Ascending aorta (tissue), 2 donors: ENCODE results near the gene MCF2L. TPM values are rescaled to one million over a fixed set of nuclear protein-coding genes. Genes with fewer than 3 reads are reported as not detected.

Experiments
- DNase-seq, 2 donors: peaks; one replicate each; pipeline ENCODE4 v3.0.0-alpha.2; 2019; ENCODE audit warnings: low spot score in 2 of 2
- H3K27ac ChIP-seq, 2 donors: fragments of 200-600 bp; sonication (generic); one replicate each; pipeline ENCODE4 v1.5.1; 2016 to 2017; ENCODE audit warnings: mild to moderate bottlenecking in 1 of 2
- H3K27me3 ChIP-seq: fragments of 200-600 bp; sonication (generic); one replicate; pipeline ENCODE4 v1.5.1; 2017
- H3K36me3 ChIP-seq, 2 donors: fragments of 200-600 bp; sonication (generic); one replicate each; pipeline ENCODE4 v1.5.1; 2016
- H3K4me1 ChIP-seq, 2 donors: fragments of 200-600 bp; sonication (generic); one replicate each; pipeline ENCODE4 v1.5.1; 2016 to 2017; ENCODE audit warnings: mild to moderate bottlenecking in 1 of 2
- H3K4me3 ChIP-seq, 2 donors: fragments of 200-600 bp; sonication (generic); one replicate each; pipeline ENCODE4 v1.5.1; 2016 to 2017; ENCODE audit warnings: mild to moderate bottlenecking in 1 of 2
- H3K9me3 ChIP-seq, 2 donors: fragments of 200-600 bp; sonication (generic); one replicate each; pipeline ENCODE4 v1.5.1; 2016
- intact Hi-C: fragments of 100-400 bp; cut with DNase I; formaldehyde crosslinking; loops from one replicate; pipeline ENCODE4 v1.15.1; 2023
- total RNA-seq: library from RNA; depleted of rRNA; stranded (reverse); fragments of >200 nt; gene quantifications from one replicate; pipeline ENCODE4 v1.1.0, GENCODE V29; 2016
- TF ChIP-seq, protein P1 (sequence below), 3 experiments: fragments of 200-600 bp in 2 of 3; fragments of 450-650 bp in 1 of 3; sonication (generic) in 2 of 3; IDR thresholded peaks; one replicate each; pipeline ENCODE4 v1.5.1; 2016 to 2019; ENCODE audit warnings: antibody characterized with exemption in 3 of 3, mild to moderate bottlenecking in 1 of 3, moderate library complexity in 1 of 3

The MCF2L gene
- total RNA-seq, 1 donor from 2014 or later = 112 TPM

DNA sequence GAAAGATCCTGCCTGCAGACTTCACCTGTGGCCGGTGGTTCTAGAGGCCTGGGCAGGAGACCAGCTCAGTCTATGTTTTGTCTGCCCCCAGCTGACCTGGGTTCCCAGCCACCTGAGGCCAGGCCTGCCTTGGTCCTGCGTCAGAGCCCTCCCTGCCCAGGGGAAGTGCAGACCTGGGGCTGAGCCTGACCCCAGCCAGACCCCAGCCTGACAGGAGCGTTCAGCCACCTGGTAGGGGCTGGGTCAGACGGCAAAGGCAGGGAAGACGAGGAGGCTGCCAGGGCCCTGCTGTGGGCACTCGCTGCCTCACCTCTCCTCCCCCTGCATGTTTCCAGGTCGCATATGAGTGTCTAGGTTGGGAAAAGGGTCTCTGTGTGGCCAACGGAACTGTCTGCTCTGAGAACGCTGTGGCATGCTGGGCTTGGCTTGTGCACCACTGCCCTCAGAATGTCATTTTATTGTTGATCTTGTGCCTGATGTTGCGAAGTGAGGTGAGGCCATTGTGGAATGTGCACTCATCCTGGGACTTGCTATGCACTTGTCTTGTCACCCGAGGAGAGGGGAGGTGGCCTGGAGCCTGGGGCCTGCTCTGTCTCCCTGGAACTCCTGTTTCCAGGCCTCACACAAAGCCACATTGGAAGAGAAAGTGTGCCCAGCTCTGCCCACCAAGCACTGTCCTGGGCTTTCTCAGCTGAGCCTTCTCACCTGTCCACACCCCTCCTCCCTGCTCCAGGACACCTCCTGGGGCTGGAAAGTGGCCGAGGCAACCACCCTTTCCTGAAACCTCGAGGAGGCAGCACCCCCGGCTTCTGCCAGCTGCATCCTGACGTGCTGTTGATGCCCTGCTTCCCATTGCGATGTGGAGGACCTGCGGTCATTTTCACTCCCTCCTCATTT, 15.2 kb upstream of the MCF2L start:
- intact Hi-C loops = no loop called here
- TF ChIP-seq, protein P1, sequence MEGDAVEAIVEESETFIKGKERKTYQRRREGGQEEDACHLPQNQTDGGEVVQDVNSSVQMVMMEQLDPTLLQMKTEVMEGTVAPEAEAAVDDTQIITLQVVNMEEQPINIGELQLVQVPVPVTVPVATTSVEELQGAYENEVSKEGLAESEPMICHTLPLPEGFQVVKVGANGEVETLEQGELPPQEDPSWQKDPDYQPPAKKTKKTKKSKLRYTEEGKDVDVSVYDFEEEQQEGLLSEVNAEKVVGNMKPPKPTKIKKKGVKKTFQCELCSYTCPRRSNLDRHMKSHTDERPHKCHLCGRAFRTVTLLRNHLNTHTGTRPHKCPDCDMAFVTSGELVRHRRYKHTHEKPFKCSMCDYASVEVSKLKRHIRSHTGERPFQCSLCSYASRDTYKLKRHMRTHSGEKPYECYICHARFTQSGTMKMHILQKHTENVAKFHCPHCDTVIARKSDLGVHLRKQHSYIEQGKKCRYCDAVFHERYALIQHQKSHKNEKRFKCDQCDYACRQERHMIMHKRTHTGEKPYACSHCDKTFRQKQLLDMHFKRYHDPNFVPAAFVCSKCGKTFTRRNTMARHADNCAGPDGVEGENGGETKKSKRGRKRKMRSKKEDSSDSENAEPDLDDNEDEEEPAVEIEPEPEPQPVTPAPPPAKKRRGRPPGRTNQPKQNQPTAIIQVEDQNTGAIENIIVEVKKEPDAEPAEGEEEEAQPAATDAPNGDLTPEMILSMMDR (IDR thresholded peaks at IDR 0.05) = no peak
- no peak overlapping the region for H3K27ac ChIP-seq
- no peak overlapping the region for H3K4me3 ChIP-seq
- no peak for DNase-seq
- H3K36me3 ChIP-seq = no peaks in the 10 kb centered on the region
- H3K4me1 ChIP-seq = no peaks in the 10 kb centered on the region
- no peaks in the 10 kb centered on the region for H3K9me3 ChIP-seq
- H3K27me3 ChIP-seq = no peaks in the 10 kb centered on the region

DNA sequence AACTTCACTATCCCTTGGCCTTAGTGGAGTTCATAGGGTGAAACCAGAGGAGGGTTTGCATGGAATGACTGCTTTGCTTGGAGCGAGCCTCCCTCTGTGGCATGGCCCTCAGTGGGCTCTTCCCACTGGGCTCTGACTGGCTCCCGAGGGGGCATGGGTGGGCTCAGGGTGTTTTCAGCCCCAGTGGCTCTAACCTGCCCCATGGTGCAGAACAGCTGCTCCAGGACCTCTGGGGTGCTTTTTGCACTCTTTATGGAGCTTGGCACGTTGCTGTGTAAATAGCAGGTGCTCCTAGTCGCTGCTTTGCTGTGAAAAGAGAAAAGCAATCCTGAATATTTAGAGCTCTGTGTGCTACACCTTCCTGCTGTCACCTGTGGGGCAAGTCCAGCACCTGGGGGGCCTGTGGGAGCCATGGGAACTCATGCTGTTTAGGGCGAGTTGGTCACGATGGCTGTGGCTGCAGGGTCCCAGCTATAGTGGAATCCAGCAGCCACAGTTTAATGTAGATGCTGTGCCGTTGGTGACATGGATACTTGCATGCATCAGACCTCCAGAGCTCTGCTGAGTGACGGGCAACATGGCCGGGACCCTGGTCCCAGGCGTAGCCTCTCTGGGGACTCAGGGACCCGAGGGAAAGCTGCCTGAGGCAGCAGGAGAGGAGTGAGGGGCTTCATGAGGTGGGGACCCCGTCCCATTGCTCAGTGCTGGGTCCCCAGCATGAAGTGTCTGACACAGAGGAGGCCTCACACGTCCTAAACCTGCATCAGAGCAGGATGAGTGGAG, 14.3 kb upstream of the MCF2L start:
- no peaks in the 10 kb centered on the region for H3K4me1 ChIP-seq
- no peaks in the 10 kb centered on the region for H3K27me3 ChIP-seq
- H3K9me3 ChIP-seq = no peaks in the 10 kb centered on the region
- intact Hi-C loops = no loop called here
- TF ChIP-seq, protein P1 (IDR thresholded peaks at IDR 0.05) = no peak
- no peak overlapping the region for H3K4me3 ChIP-seq
- H3K36me3 ChIP-seq = no peaks in the 10 kb centered on the region
- no peak overlapping the region for H3K27ac ChIP-seq
- DNase-seq = no peak

DNA sequence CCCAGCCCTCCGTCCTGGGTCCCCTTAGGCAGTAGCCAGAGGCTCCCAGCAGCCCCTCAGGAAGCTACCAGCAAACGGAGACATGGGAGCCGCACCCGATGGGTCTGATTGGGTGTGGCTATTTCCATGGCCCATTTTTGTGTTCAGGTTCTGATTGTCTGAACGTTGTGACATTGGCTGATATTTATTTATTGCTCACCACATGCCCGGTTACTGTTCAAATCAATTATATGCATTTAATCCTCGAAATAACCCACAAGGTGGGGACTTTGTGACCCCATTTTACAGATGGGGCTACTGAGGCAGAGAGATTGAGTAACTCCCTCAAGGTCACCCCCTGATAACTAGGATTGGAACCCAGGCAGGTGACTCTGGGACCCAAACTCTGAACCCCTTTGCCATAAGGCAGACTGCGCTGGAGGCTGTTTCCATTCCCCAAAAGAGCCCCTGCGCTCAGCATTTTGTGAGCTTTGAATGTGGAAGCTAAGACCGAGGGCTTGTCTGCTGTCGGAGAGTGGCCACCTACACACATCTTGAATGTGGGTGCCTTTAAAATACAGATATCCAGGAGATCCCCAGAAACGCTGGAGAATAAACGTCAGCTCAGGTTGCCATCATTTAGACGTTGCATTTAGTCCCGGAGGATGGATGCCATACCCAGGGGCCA, 13.6 kb upstream of the MCF2L start:
- intact Hi-C loops = no loop called here
- H3K36me3 ChIP-seq = no peaks in the 10 kb centered on the region
- no peak overlapping the region for H3K27ac ChIP-seq
- no peaks in the 10 kb centered on the region for H3K27me3 ChIP-seq
- no peak overlapping the region for H3K4me3 ChIP-seq
- H3K9me3 ChIP-seq = no peaks in the 10 kb centered on the region
- no peak for DNase-seq
- TF ChIP-seq, protein P1 (IDR thresholded peaks at IDR 0.05) = no peak
- no peaks in the 10 kb centered on the region for H3K4me1 ChIP-seq

DNA sequence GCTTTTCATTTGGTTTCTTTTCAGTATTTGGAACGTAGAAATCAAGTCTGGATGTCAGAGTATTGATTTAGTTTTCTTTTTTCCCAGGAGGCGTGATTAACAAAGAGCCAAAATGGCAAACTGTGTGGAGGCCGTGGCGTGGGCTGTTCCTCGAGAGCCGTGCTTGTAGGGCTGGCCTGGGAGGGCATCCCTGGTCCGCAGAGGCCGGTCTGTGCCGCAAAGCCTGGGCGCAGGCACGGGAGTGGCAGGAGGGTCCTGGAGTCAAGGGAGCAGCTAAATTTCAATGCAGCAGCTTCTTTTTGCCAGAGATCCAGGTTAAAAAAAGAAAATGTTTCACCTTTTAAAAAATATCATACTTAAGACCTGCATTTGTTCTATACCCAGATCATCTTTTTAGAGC, 13.1 kb upstream of the MCF2L start:
- TF ChIP-seq, protein P1 (IDR thresholded peaks at IDR 0.05) = no peak
- H3K36me3 ChIP-seq = no peaks in the 10 kb centered on the region
- no peak for DNase-seq
- H3K9me3 ChIP-seq = no peaks in the 10 kb centered on the region
- H3K4me1 ChIP-seq = no peaks in the 10 kb centered on the region
- H3K27ac ChIP-seq = no peak overlapping the region
- no peaks in the 10 kb centered on the region for H3K27me3 ChIP-seq
- intact Hi-C loops = no loop called here
- H3K4me3 ChIP-seq = no peak overlapping the region

DNA sequence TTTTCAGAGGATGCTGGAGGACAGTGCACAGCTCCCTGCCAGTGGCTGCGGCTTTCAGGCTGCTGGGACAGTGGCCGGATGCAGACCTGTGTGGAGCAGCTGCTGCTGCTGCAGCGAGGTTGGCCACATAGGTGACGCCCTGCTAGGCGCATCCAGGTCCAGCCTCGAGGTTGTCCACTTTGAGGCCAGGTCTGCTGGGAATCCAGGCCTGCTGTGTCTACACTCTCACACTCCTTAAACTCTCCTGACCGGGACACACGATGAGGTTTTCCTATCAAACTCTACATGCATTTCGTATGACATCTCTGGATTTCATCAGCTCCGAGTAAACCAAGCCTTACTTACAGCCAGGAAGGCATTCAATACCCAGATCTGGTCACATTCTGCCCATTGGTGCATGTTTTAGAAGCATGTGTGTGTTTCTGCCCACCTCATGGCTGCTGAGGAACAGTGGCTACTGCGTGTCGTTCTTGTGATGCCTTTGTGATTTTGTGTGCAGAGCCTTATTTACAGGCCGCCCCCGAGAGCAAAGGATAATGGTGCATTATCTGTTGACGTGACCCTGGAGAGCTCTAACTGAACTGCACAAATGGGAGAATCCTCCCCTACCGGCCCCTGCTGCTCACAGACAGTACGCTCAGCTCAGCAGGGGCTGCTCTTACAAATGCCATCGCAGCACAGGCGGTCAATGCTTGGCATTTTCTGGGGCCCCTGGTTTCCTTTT, 12.3 kb upstream of the MCF2L start:
- H3K36me3 ChIP-seq = no peaks in the 10 kb centered on the region
- DNase-seq = no peak
- H3K27ac ChIP-seq = no peak overlapping the region
- no peak overlapping the region for H3K4me3 ChIP-seq
- intact Hi-C loops = no loop called here
- H3K27me3 ChIP-seq = no peaks in the 10 kb centered on the region
- H3K9me3 ChIP-seq = no peaks in the 10 kb centered on the region
- no peaks in the 10 kb centered on the region for H3K4me1 ChIP-seq
- TF ChIP-seq, protein P1 (IDR thresholded peaks at IDR 0.05) = no peak
